22Rv1 (cell line): ENCODE results near the gene RCL1.

Experiments used
- CTCF ChIP-seq: fragments of 450-650 bp; IDR thresholded peaks from 2 replicates; pipeline ENCODE4 v1.5.1; 2017; ENCODE audit warnings: mild to moderate bottlenecking
- ZFX ChIP-seq: fragments of 450-650 bp; IDR thresholded peaks from 2 replicates; pipeline ENCODE4 v1.6.1; 2017; ENCODE audit warnings: antibody characterized with exemption, borderline replicate concordance

GRCh38 chr9:4904322-4905134, 111.8 kb downstream of the RCL1 start:
- TF ChIP-seq CTCF: no peak
- TF ChIP-seq ZFX: no peak
